Measurements from ENCODE around the gene MOAP1.

DNA sequence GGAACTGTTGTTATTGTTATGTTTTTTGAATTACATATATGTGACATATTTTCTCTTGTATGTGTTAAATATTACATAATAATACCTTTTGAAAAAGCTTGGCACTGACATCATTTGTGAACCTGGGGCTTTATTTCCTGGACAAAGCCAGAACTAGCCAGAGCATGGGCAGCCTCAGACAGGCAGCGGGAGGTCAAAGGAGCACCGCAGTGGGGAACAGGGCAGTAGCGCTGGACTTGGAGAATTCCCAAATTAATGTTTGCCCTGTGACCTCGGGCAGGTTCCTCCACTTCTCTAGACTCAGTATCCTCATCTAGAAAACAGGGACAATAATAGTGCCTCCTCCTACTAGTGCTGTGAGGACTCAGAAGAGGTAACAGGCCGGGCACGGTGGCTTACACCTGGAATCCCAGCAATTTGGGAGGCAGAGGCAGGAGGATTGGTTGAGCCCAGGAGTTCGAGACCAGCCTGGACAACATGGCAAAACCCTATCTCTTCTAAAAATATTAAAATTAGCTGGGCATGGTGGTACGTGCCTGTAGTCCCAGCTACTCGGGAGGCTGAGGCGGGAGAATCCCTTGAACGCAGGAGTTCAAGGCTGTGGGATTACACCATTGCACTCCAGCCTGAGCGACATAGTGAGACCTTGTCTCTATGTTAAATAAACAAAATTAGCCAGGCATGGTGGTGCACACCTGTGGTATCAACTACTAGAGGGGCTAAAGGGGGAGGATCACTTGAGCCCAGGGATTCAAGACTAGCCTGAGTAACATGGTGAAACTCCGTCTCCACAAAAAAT lies 41.6 kb downstream of the MOAP1 start:
- no peak for TF ChIP-seq CTCF (IDR thresholded peaks at IDR 0.05; ENCODE audit: insufficient read depth, low read depth, low read length)
- no peak for TF ChIP-seq EZH2 (IDR thresholded peaks at IDR 0.05; ENCODE audit: insufficient read depth, low read length)

Measured in astrocyte (in vitro differentiated cells and primary cell).